T-helper 1 cell treated with Interleukin-12 subunit alpha and Interleukin-12 subunit beta and Interleukin-4 antibody, amounts not matched to agents 30 ng/mL and 1 ng/mL, for 36 hours (primary cell): ENCODE results near the gene FOXA3. TPM values are rescaled to one million over a fixed set of nuclear protein-coding genes. Genes with fewer than 3 reads are reported as not detected.

Experiments
- intact Hi-C: fragments of 100-400 bp; cut with micrococcal nuclease; formaldehyde crosslinking; loops from one replicate; pipeline ENCODE4 v1.15.1; 2024
- total RNA-seq: library from RNA; stranded (reverse); gene quantifications from 2 replicates; pipeline ENCODE4 v1.2.3, GENCODE V29; 2022

Gene FOXA3
- total RNA-seq, 1 donor from 2014 or later: not detected

- intact Hi-C loops: no loop called here
These were observed 36.5 kb upstream of the FOXA3 start for GRCh38 chr19:45827459-45828093.

GRCh38 chr19:45828523-45828922, 35.6 kb upstream of the FOXA3 start:
- intact Hi-C loops: no loop called here

GRCh38 chr19:45828945-45829344, 35.2 kb upstream of the FOXA3 start:
- intact Hi-C loops: no loop called here

GRCh38 chr19:45834970-45835369, 29.2 kb upstream of the FOXA3 start:
- intact Hi-C loops: no loop called here

GRCh38 chr19:45842198-45842597, 21.9 kb upstream of the FOXA3 start:
- intact Hi-C loops: no loop called here

- intact Hi-C loops: no loop called here
These were observed 16.5 kb upstream of the FOXA3 start for GRCh38 chr19:45847663-45848062.

- intact Hi-C loops: no loop called here
These were observed 15.2 kb upstream of the FOXA3 start for GRCh38 chr19:45848922-45849321.

- intact Hi-C loops: no loop called here
These were observed 11.9 kb upstream of the FOXA3 start for GRCh38 chr19:45852145-45852750.

- intact Hi-C loops: no loop called here
These were observed 11.1 kb upstream of the FOXA3 start for GRCh38 chr19:45852983-45853382.

- intact Hi-C loops: no loop called here
These were observed 9.9 kb upstream of the FOXA3 start for GRCh38 chr19:45854167-45854778.

- intact Hi-C loops: loop anchor here (5.0 to 10.0 kb wide), 3 partner anchors 356 to 927 kb away; partner anchors contain the start of genes CALM3, SLC1A5 and VASP
These were observed 3.5 kb upstream of the FOXA3 start for GRCh38 chr19:45860359-45861259.

GRCh38 chr19:45862271-45862563, 1.9 kb upstream of the FOXA3 start:
- intact Hi-C loops: loop anchor here (2.0 to 10.0 kb wide), 5 partner anchors 155 to 989 kb away; partner anchors contain the start of genes AP2S1, CALM3, SLC1A5 and VASP

GRCh38 chr19:45862564-45863334, 1.4 kb upstream of the FOXA3 start, which contains the start of gene SYMPK:
TSS of gene SYMPK (minus strand) at chr19:45863147. CDS start at chr19:45854495, 8,652 bp downstream.
- intact Hi-C loops: loop anchor here (1.0 to 10.0 kb wide), 17 partner anchors 24 to 988 kb away; partner anchors contain the start of genes AP2S1, CALM3, CCDC61 and IRF2BP1

- intact Hi-C loops: loop anchor here (1.0 to 10.0 kb wide), 17 partner anchors 23 to 987 kb away; partner anchors contain the start of genes AP2S1, CALM3, CCDC61 and IRF2BP1
These were observed 739 bp upstream of the FOXA3 start for GRCh38 chr19:45863335-45863839.

GRCh38 chr19:45864629-45865082, 530 bp downstream of the FOXA3 start:
- intact Hi-C loops: loop anchor here (5.0 to 10.0 kb wide), 3 partner anchors 360 to 923 kb away; partner anchors contain the start of genes CALM3, SLC1A5 and VASP

GRCh38 chr19:45865269-45865948, 1.3 kb downstream of the FOXA3 start:
- intact Hi-C loops: loop anchor here (10.0 kb wide), 2 partner anchors 361 to 739 kb away; partner anchors contain the start of genes CALM3 and VASP

GRCh38 chr19:45866400-45867176, 2.5 kb downstream of the FOXA3 start:
- intact Hi-C loops: loop anchor here (10.0 kb wide), 2 partner anchors 362 to 738 kb away; partner anchors contain the start of genes CALM3 and VASP

GRCh38 chr19:45867241-45867640, 3.1 kb downstream of the FOXA3 start:
- intact Hi-C loops: loop anchor here (10.0 kb wide), 2 partner anchors 362 to 738 kb away; partner anchors contain the start of genes CALM3 and VASP
